ENCODE measurements around the gene AKR1D1.

DNA sequence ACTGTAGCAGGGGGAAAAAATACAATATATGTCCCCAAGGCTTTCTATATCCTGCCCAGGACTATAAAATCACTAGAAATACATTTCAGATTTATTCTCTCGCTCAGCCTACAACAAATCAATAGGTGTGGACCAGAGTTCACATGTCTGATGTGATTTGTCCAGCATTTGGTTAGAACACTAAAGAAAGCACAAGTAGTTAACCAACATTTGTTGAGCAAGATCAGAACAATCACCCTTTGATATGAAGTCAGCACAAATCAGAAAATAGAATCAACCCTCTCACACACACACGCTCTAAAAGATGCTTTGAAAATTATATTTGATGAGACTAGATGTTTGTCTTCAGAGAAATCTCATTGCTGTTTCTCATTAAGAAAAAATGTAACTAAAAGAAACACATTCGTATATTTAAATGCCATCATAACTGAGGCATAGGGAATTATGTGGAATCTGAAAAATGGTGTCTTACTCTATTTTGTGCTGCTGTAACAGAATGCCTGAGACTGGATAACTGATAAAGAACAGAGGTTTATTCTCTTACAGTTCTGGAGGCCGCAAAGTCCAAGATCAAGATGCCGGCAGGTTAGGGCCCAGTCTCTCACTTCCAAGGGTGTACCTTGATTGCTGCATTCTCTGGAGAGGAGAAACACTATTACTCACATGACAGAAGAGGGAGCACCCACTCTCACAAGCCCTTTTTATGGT, 10.5 kb downstream of the AKR1D1 start:
- TF ChIP-seq, protein P1, sequence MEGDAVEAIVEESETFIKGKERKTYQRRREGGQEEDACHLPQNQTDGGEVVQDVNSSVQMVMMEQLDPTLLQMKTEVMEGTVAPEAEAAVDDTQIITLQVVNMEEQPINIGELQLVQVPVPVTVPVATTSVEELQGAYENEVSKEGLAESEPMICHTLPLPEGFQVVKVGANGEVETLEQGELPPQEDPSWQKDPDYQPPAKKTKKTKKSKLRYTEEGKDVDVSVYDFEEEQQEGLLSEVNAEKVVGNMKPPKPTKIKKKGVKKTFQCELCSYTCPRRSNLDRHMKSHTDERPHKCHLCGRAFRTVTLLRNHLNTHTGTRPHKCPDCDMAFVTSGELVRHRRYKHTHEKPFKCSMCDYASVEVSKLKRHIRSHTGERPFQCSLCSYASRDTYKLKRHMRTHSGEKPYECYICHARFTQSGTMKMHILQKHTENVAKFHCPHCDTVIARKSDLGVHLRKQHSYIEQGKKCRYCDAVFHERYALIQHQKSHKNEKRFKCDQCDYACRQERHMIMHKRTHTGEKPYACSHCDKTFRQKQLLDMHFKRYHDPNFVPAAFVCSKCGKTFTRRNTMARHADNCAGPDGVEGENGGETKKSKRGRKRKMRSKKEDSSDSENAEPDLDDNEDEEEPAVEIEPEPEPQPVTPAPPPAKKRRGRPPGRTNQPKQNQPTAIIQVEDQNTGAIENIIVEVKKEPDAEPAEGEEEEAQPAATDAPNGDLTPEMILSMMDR (IDR thresholded peaks at IDR 0.05): no peak
- no peak for TF ChIP-seq POLR2A (IDR thresholded peaks at IDR 0.05)

Data from thyroid gland (tissue), 4 donors.